ENCODE results near the gene TERT. TPM values are rescaled to one million over a fixed set of nuclear protein-coding genes. Genes with fewer than 3 reads are reported as not detected.
A peak's percentile ranks its signal among the peaks of the same experiment; 100 is the strongest.

TERT gene
- total RNA-seq, 2 experiments from 2014 or later = 156 to 198 TPM

GRCh38 chr5:1297243-1297642 lies 2.4 kb upstream of the TERT start:
- peak overlapping the region; percentile 87 for H3K27ac ChIP-seq (ENCODE audit: low read depth, low read length, poor library complexity, severe bottlenecking)
- H3K4me3 ChIP-seq (ENCODE audit: low read depth, low read length, poor library complexity, severe bottlenecking) = peak overlapping the region; percentile 79
- no peaks in the 10 kb centered on the region for H3K9me2 ChIP-seq (ENCODE audit: insufficient read depth, low read length)
- ChIA-PET POLR2A (interaction anchor here (0.6 to 7.0 kb wide), 5 partner anchors 12 to 1106 kb away, joined by 3 to 60 read pairs (median 7); partner anchors contain the start of gene LRRC14B), CTCF (ENCODE audit: unreplicated experiment) (interaction anchor here (0.6 kb wide), 1 partner anchor 44 kb away, joined by 3 read pairs; no protein-coding TSS in a partner anchor)
- H3K4me1 ChIP-seq (ENCODE audit: insufficient read depth, low read length, poor library complexity, severe bottlenecking) = peaks cover 82% of the 10 kb centered on the region
- peaks cover 34% of the 10 kb centered on the region for H3K36me3 ChIP-seq (ENCODE audit: insufficient read depth, low read length)
- H2AFZ ChIP-seq (ENCODE audit: low read length) = no peak overlapping the region
- H3K4me2 ChIP-seq (ENCODE audit: low read length) = peak overlapping the region; percentile 87
- H3K9me3 ChIP-seq (ENCODE audit: low read length) = peaks cover 2% of the 10 kb centered on the region; the same call in 1 of the 2 replicates
- no peak for TF ChIP-seq CTCF (conservative IDR thresholded peaks at IDR 0.05; ENCODE audit: low read length)
- no peak for TF ChIP-seq EZH2phosphoT487 (IDR thresholded peaks at IDR 0.05; ENCODE audit: borderline replicate concordance, low read depth, low read length)
- peaks cover 45% of the 10 kb centered on the region for H3K79me2 ChIP-seq (ENCODE audit: insufficient read depth, low read depth, low read length)
- peak; percentile 90 for DNase-seq (ENCODE audit: low spot score)
- intact Hi-C loops (cut with micrococcal nuclease; ENCODE audit: unreplicated experiment) = no loop called here
- no TSS peak for BruUV-seq (replicated peaks)
- no peaks in the 10 kb centered on the region for H4K20me1 ChIP-seq (ENCODE audit: insufficient read depth, low read length)

- H2AFZ ChIP-seq (ENCODE audit: low read length) = no peak overlapping the region
- DNase-seq (ENCODE audit: low spot score) = no peak
- POLR2A ChIA-PET = interaction anchor here (1.2 to 7.0 kb wide), 5 partner anchors 13 to 45 kb away, joined by 4 to 60 read pairs (median 7); no protein-coding TSS in a partner anchor
- peaks cover 78% of the 10 kb centered on the region for H3K4me1 ChIP-seq (ENCODE audit: insufficient read depth, low read length, poor library complexity, severe bottlenecking)
- peaks cover 42% of the 10 kb centered on the region for H3K36me3 ChIP-seq (ENCODE audit: insufficient read depth, low read length)
- H3K27ac ChIP-seq (ENCODE audit: low read depth, low read length, poor library complexity, severe bottlenecking) = peak overlapping the region; percentile 87
- no peaks in the 10 kb centered on the region for H3K9me2 ChIP-seq (ENCODE audit: insufficient read depth, low read length)
- peaks cover 59% of the 10 kb centered on the region for H3K79me2 ChIP-seq (ENCODE audit: insufficient read depth, low read depth, low read length)
- CTCF ChIA-PET (ENCODE audit: unreplicated experiment) = interaction anchor here (1.3 kb wide), 1 partner anchor 349 kb away, joined by 3 read pairs; no protein-coding TSS in a partner anchor
- no TSS peak for BruUV-seq (replicated peaks)
- intact Hi-C loops (cut with micrococcal nuclease; ENCODE audit: unreplicated experiment) = loop anchor here (1.0 to 2.0 kb wide), 2 partner anchors 17 to 21 kb away; no protein-coding TSS in a partner anchor
- H3K9me3 ChIP-seq (ENCODE audit: low read length) = no peaks in the 10 kb centered on the region
- peak overlapping the region; percentile 87 for H3K4me2 ChIP-seq (ENCODE audit: low read length)
- H4K20me1 ChIP-seq (ENCODE audit: insufficient read depth, low read length) = peaks cover 7% of the 10 kb centered on the region; the same call in 1 of the 2 replicates
- peak overlapping the region; percentile 79 for H3K4me3 ChIP-seq (ENCODE audit: low read depth, low read length, poor library complexity, severe bottlenecking)
- no peak for TF ChIP-seq EZH2phosphoT487 (IDR thresholded peaks at IDR 0.05; ENCODE audit: borderline replicate concordance, low read depth, low read length)
- TF ChIP-seq CTCF (conservative IDR thresholded peaks at IDR 0.05; ENCODE audit: low read length) = no peak
Observed at GRCh38 chr5:1295650-1296037, 776 bp upstream of the TERT start.
